Measurements from ENCODE around the gene KCNA5. TPM values are rescaled to one million over a fixed set of nuclear protein-coding genes. Genes with fewer than 3 reads are reported as not detected.

KCNA5 gene
- polyA plus RNA-seq, 4 donors: 0.30 to 3.1 TPM; not detected in 2

GRCh38 chr12:5008661-5009060, 35.0 kb upstream of the KCNA5 start:
- no peaks in the 10 kb centered on the region for H3K4me1 ChIP-seq (ENCODE audit: control insufficient read depth in 3 of 3, insufficient read depth in 2 of 3, low read depth in 1 of 3, low read length in 2 of 3)
- no peak for FAIRE-seq

GRCh38 chr12:5010151-5010550, 33.5 kb upstream of the KCNA5 start:
- FAIRE-seq (no peak), DNase-seq (no peak)
- Histone ChIP-seq H3K4me1 (ENCODE audit: control insufficient read depth in 3 of 3, insufficient read depth in 2 of 3, low read depth in 1 of 3, low read length in 2 of 3) (no peaks in the 10 kb centered on the region), H3K9me3 (ENCODE audit: control insufficient read depth in 2 of 2, insufficient read depth in 1 of 2, low read depth in 1 of 2, low read length in 1 of 2) (no peaks in the 10 kb centered on the region), H3K27ac (ENCODE audit: low read depth in 1 of 3, low read length in 2 of 3) (no peak overlapping the region), H3K27me3 (ENCODE audit: control insufficient read depth in 3 of 3, insufficient read depth in 3 of 3, low read length in 3 of 3) (no peaks in the 10 kb centered on the region), H3K36me3 (ENCODE audit: control insufficient read depth in 3 of 3, insufficient read depth in 2 of 3, low read depth in 1 of 3, low read length in 3 of 3) (no peaks in the 10 kb centered on the region), H3K4me3 (ENCODE audit: low read depth in 1 of 3, low read length in 3 of 3) (no peak overlapping the region)
- 80 to 89% (median 84%) methylated on average over 6 of the region's 6 CpGs for WGBS, 3 donors

More at GRCh38 chr12:5008661-5009060, 35.0 kb upstream of the KCNA5 start:
- H3K27ac ChIP-seq (ENCODE audit: low read depth in 1 of 3, low read length in 2 of 3): no peak overlapping the region
- DNase-seq: no peak
- WGBS, 3 donors: 46 to 64% (median 59%) methylated on average over 3 of the region's 3 CpGs
- no peaks in the 10 kb centered on the region for H3K9me3 ChIP-seq (ENCODE audit: control insufficient read depth in 2 of 2, insufficient read depth in 1 of 2, low read depth in 1 of 2, low read length in 1 of 2)
- H3K27me3 ChIP-seq (ENCODE audit: control insufficient read depth in 3 of 3, insufficient read depth in 3 of 3, low read length in 3 of 3): peaks cover 0 to 2% (median 0%) of the 10 kb centered on the region in 3 donors
- no peak overlapping the region for H3K4me3 ChIP-seq (ENCODE audit: low read depth in 1 of 3, low read length in 3 of 3)
- H3K36me3 ChIP-seq (ENCODE audit: control insufficient read depth in 3 of 3, insufficient read depth in 2 of 3, low read depth in 1 of 3, low read length in 3 of 3): no peaks in the 10 kb centered on the region

DNA sequence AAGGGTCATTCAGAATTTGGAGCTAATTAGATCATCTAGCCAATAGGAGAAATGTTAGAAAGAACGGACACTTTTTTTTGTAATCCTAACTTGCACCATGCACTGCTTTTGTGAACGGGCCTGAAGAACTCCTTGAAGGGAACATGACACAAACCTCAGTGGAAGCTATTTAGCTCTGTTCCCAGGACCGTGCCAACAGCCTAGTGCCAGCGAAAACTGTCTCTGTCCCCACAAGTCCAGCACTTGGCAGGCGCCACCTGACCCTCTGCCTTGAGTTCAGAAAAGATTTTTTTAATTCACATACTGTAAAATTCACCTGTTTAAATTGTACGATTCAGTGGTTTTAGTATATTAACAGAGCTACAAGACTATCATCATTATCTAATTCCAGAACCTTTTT, 31.3 kb upstream of the KCNA5 start:
- no peaks in the 10 kb centered on the region for H3K36me3 ChIP-seq (ENCODE audit: control insufficient read depth in 3 of 3, insufficient read depth in 2 of 3, low read depth in 1 of 3, low read length in 3 of 3)
- H3K9me3 ChIP-seq (ENCODE audit: control insufficient read depth in 2 of 2, insufficient read depth in 1 of 2, low read depth in 1 of 2, low read length in 1 of 2): no peaks in the 10 kb centered on the region
- no peak overlapping the region for H3K4me3 ChIP-seq (ENCODE audit: low read depth in 1 of 3, low read length in 3 of 3)
- no peak overlapping the region for H3K27ac ChIP-seq (ENCODE audit: low read depth in 1 of 3, low read length in 2 of 3)
- H3K4me1 ChIP-seq (ENCODE audit: control insufficient read depth in 3 of 3, insufficient read depth in 2 of 3, low read depth in 1 of 3, low read length in 2 of 3): no peaks in the 10 kb centered on the region
- H3K27me3 ChIP-seq (ENCODE audit: control insufficient read depth in 3 of 3, insufficient read depth in 3 of 3, low read length in 3 of 3): no peaks in the 10 kb centered on the region
- FAIRE-seq (no peak), DNase-seq (no peak)
- 81 to 84% (median 82%) methylated on average over 6 of the region's 6 CpGs for WGBS, 3 donors

- Histone ChIP-seq H3K9me3 (ENCODE audit: control insufficient read depth in 2 of 2, insufficient read depth in 1 of 2, low read depth in 1 of 2, low read length in 1 of 2) (no peaks in the 10 kb centered on the region), H3K4me1 (ENCODE audit: control insufficient read depth in 3 of 3, insufficient read depth in 2 of 3, low read depth in 1 of 3, low read length in 2 of 3) (no peaks in the 10 kb centered on the region), H3K27me3 (ENCODE audit: control insufficient read depth in 3 of 3, insufficient read depth in 3 of 3, low read length in 3 of 3) (no peaks in the 10 kb centered on the region), H3K27ac (ENCODE audit: low read depth in 1 of 3, low read length in 2 of 3) (no peak overlapping the region), H3K36me3 (ENCODE audit: control insufficient read depth in 3 of 3, insufficient read depth in 2 of 3, low read depth in 1 of 3, low read length in 3 of 3) (no peaks in the 10 kb centered on the region), H3K4me3 (ENCODE audit: low read depth in 1 of 3, low read length in 3 of 3) (no peak overlapping the region)
- 17 to 46% (median 21%) methylated on average over 5 of the region's 5 CpGs for WGBS, 3 donors
- no peak for DNase-seq
- no peak for FAIRE-seq
Measured at GRCh38 chr12:5013266-5013730, 30.4 kb upstream of the KCNA5 start.

- Histone ChIP-seq H3K27me3 (ENCODE audit: control insufficient read depth in 3 of 3, insufficient read depth in 3 of 3, low read length in 3 of 3) (no peaks in the 10 kb centered on the region), H3K4me1 (ENCODE audit: control insufficient read depth in 3 of 3, insufficient read depth in 2 of 3, low read depth in 1 of 3, low read length in 2 of 3) (no peaks in the 10 kb centered on the region), H3K36me3 (ENCODE audit: control insufficient read depth in 3 of 3, insufficient read depth in 2 of 3, low read depth in 1 of 3, low read length in 3 of 3) (no peaks in the 10 kb centered on the region), H3K9me3 (ENCODE audit: control insufficient read depth in 2 of 2, insufficient read depth in 1 of 2, low read depth in 1 of 2, low read length in 1 of 2) (no peaks in the 10 kb centered on the region), H3K27ac (ENCODE audit: low read depth in 1 of 3, low read length in 2 of 3) (no peak overlapping the region), H3K4me3 (ENCODE audit: low read depth in 1 of 3, low read length in 3 of 3) (no peak overlapping the region)
- DNase-seq (no peak), FAIRE-seq (no peak)
- WGBS, 3 donors: 74 to 85% (median 80%) methylated on average over 2 of the region's 2 CpGs
Measured at GRCh38 chr12:5014269-5014668, 29.4 kb upstream of the KCNA5 start.

DNA sequence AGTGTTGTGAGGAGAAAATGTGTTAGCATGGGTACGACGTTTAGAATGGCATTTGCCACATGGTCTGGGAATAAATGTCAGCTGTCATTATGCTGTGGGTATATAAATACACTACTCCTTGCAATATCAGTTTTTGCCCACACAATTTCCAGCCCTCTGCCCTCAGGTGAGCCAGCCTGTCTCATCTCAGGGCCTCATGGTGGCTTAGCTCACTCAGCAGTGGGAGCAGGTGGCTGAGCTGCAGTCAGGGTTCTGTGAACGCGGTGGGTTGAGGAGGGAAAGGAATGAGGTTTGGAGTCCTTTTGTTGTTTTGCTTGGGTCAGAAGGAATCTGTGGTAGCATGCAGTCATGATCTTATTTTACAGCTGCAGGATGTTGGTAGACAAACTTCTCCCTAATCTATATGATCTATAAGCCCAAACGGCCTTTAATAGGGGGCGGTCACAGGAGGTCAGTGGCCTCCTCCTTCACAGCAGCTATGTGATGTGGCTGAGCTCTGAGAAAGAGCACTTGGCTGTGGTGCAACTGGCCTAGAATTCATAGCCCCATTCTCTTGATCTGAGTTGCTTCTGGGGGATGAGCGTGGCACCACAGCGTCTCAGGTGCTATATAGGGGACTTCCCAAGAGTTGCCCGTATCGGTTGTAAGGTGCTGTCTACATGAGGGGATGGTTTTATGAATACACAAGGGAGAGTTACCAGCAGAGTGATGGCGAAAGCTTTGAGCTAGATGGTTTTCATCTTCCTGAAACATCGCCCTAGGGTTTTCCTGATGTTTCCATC, 27.8 kb upstream of the KCNA5 start:
- Histone ChIP-seq H3K4me1 (ENCODE audit: control insufficient read depth in 3 of 3, insufficient read depth in 2 of 3, low read depth in 1 of 3, low read length in 2 of 3) (no peaks in the 10 kb centered on the region), H3K27ac (ENCODE audit: low read depth in 1 of 3, low read length in 2 of 3) (no peak overlapping the region), H3K36me3 (ENCODE audit: control insufficient read depth in 3 of 3, insufficient read depth in 2 of 3, low read depth in 1 of 3, low read length in 3 of 3) (no peaks in the 10 kb centered on the region), H3K4me3 (ENCODE audit: low read depth in 1 of 3, low read length in 3 of 3) (no peak overlapping the region), H3K9me3 (ENCODE audit: control insufficient read depth in 2 of 2, insufficient read depth in 1 of 2, low read depth in 1 of 2, low read length in 1 of 2) (no peaks in the 10 kb centered on the region), H3K27me3 (ENCODE audit: control insufficient read depth in 3 of 3, insufficient read depth in 3 of 3, low read length in 3 of 3) (no peaks in the 10 kb centered on the region)
- 78 to 86% (median 81%) methylated on average over 12 of the region's 12 CpGs for WGBS, 3 donors
- DNase-seq (no peak), FAIRE-seq (no peak)

DNA sequence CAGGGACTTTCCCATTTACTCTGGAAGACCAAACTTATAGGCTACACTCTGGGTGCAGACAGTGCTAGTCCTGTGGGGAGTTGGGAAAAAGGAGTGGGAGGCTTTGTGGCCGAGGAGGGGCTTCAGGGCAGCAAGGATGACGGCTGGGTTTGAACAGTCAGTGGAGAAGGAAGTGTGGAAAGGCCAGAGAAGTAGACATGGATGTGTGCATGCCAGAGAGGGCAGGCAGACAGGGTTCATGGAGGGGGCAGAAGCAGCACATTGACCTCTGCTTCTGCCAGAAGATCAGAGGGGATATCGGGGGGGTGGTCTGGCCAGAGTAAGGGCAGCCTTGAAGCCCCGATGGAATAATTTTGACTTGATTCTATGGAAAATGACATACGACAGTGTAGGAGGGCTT, 27.2 kb upstream of the KCNA5 start:
- Histone ChIP-seq H3K27ac (ENCODE audit: low read depth in 1 of 3, low read length in 2 of 3) (no peak overlapping the region), H3K9me3 (ENCODE audit: control insufficient read depth in 2 of 2, insufficient read depth in 1 of 2, low read depth in 1 of 2, low read length in 1 of 2) (no peaks in the 10 kb centered on the region), H3K4me1 (ENCODE audit: control insufficient read depth in 3 of 3, insufficient read depth in 2 of 3, low read depth in 1 of 3, low read length in 2 of 3) (no peaks in the 10 kb centered on the region), H3K4me3 (ENCODE audit: low read depth in 1 of 3, low read length in 3 of 3) (no peak overlapping the region), H3K27me3 (ENCODE audit: control insufficient read depth in 3 of 3, insufficient read depth in 3 of 3, low read length in 3 of 3) (no peaks in the 10 kb centered on the region), H3K36me3 (ENCODE audit: control insufficient read depth in 3 of 3, insufficient read depth in 2 of 3, low read depth in 1 of 3, low read length in 3 of 3) (no peaks in the 10 kb centered on the region)
- FAIRE-seq (no peak), DNase-seq (no peak)
- WGBS, 3 donors: 68 to 86% (median 68%) methylated on average over 5 of the region's 5 CpGs

DNA sequence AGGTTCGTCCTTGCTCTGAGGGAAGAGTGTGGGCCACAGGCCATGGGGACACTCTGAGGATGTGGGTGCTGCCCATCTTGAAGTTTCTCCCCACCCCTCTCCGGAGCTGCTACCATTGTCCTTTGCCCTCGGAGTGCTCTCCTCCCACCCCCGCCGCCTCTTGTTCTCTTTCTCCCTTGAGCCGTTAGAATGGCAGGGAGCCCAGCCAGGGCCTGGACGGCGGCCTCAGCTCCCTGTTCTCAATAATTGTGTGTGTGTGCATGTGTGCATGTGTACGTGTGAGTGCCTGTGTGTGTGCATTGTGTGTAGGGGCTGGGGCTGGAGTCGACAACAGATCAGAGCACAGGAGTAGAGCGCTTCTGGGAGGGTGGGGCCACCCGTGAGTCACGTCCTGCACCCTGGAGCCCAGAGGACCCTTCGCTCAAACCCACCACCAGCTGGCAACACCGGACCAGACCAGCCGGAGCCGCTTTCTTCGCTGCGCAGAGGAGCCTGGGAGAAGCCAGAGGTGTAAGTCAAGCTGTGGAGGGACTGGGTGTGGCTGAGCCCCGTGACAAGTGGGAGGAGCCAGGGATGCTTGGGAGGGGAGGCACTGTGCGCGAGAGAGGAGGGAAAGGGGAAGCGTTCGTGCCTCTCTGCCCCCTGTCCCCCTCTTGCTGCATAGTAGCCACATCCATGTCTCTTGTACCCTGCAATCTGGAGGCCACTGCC, 25.9 kb upstream of the KCNA5 start:
- no peak overlapping the region for H3K4me3 ChIP-seq (ENCODE audit: low read depth in 1 of 3, low read length in 3 of 3)
- no peaks in the 10 kb centered on the region for H3K36me3 ChIP-seq (ENCODE audit: control insufficient read depth in 3 of 3, insufficient read depth in 2 of 3, low read depth in 1 of 3, low read length in 3 of 3)
- H3K4me1 ChIP-seq (ENCODE audit: control insufficient read depth in 3 of 3, insufficient read depth in 2 of 3, low read depth in 1 of 3, low read length in 2 of 3): no peaks in the 10 kb centered on the region
- peaks cover 0 to 6% (median 2%) of the 10 kb centered on the region in 3 donors for H3K27me3 ChIP-seq (ENCODE audit: control insufficient read depth in 3 of 3, insufficient read depth in 3 of 3, low read length in 3 of 3)
- 65 to 75% (median 73%) methylated on average over 24 of the region's 24 CpGs for WGBS, 3 donors
- H3K9me3 ChIP-seq (ENCODE audit: control insufficient read depth in 2 of 2, insufficient read depth in 1 of 2, low read depth in 1 of 2, low read length in 1 of 2): no peaks in the 10 kb centered on the region
- DNase-seq: no peak
- no peak overlapping the region for H3K27ac ChIP-seq (ENCODE audit: low read depth in 1 of 3, low read length in 2 of 3)
- no peak for FAIRE-seq
